ELR (cell line): ENCODE results near the gene SLC28A1.
"Not testable (repeated sequence)": the region's sequence is repeated elsewhere in the genome, so short reads cannot be mapped to it uniquely, and the experiment has no call there.

Source experiments
- DNase-seq: peaks from one replicate; pipeline ENCODE4 v3.0.0-alpha.2; 2015; ENCODE audit warnings: low read depth

The SLC28A1 gene

DNA sequence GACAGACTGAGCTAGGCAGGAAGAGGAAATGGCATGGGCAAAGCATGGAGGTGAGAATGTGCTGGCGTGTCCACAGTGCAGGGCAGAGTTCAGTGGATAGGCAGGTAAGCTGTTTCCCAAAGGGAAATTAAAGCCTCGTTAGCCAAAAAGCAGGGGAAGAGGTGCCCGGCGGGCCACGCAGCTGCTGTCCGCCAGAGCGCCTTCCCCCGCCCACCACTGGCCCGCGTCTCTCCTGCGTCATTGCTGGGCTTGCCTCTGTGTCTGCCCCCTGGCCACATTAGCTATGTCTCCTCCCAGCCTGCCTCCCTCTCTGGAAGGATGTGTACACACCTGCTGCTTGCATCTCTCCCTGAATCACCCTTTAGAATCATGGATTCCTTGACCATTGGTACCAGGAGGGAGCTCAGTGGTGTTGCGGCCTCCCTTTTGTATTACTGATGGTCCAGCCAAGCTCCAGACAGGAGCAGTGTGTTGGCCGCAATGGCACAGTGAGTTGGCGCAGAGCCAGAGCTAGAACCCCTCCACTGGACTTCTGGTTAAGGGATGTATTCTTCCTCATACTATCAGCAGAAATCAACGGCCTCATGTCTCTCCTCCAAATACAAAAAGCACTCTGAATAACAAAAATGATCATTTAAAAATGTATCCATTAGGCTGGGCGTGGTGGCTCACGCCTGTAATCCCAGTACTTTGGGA lies 26.6 kb downstream of the SLC28A1 start:
- DNase-seq: no peak

DNA sequence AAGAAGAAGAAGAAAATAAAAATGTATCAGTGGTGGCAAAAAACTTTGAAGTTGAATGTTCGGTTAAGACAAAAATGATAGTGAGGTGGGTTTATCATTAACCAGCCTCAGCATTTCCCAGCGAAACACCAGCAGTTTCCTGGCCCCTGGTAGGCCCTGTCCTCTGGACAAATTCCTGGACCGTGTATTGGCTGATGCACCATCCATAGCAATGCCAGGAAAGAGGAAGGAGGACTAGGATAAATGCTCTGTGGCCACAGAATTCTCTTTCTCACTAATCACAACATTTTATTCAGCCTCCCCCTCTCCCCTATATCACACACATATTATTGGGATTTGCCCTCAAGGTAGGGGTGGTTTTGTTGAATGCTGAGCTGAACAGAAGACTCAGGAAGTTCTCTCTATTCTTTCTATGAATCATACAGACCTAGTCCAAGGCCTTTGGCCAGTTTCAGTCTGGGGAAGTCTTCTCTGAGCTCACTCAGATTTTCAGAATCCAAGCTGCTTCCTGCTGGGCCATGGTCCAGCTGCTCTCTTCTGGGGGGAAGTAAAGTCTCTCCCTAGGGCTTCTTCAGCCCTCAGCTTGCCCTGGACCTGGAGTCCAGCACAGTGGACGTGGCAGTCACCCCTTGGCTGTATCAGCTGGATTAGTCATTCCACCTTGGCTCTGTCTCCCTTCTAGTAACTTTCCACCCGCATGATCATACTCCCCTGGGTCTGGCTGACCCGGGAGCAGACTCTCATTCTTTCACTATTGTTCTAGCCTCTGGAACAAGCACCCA lies 27.6 kb downstream of the SLC28A1 start:
- peak; percentile 95 for DNase-seq

DNA sequence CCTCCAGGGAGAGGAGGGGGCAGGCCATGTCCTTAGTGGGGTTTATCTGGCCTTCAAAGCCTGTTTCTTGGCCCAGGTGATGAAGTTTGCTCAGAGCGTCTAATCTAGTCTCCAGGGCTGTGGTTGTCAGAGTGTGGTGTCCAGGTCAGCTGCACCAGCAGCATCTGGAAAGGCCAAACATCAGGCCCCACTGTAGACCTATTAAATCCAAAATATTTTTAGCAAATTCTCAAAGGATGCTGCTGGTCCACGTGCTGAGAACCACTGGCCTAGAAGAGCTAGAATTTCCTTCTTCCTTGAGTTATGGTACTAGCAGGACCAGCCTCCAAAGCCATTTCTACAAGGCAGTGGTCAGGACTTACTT lies 28.9 kb downstream of the SLC28A1 start:
- DNase-seq: no peak

DNA sequence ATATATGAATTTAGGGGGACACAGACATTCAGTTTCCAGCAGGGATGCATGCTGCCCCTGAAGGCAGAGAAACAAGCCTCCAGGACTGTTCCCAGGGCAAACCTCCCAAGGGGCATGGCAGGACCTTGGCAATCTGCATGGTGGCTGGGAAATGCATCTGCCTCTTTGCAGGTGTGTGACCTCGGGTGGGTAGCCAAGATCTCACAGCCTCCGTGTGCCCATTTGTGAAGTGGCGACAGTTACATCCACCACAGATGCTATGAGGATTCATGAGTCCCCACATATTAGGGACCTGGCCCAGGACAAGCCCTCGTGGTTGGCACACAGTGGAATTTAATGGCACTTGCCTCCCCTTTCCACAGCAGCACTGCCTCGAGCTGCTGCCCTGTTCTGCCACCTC lies 29.9 kb downstream of the SLC28A1 start:
- no peak for DNase-seq

DNA sequence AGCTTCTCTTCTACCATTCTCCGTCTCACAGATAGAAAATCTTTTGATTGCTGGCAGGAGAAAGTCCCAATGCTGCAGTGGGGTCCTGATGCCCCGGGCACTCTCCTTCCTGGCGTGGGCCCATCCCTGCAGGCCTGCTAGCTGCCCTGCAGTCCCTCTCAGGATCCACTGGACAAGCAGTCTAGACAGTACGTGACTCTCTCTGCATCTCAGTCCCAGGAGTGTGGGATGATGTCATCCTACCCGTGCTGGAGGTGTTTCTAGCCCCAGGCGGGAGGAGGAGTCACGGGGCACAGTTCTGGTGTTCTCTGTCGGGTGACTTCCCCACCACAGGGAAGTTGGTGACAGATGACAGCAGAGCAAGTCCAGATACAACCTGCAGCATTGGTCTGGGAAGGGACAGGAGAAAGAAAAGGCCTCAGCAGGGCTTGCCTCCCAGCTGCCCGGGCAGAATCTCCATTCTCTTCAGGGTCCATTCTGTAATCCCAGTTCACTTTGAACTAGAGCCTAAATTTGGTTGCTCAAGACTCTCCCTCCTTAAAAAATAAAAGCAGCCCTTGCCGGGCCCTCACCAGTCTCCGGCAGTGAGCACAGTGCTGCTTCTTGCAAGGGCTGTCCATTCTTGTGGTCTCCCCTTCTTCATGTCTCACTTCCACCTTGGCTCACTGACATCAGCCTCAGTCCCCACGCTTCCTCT lies 30.6 kb downstream of the SLC28A1 start:
- peak; percentile 91 for DNase-seq

DNA sequence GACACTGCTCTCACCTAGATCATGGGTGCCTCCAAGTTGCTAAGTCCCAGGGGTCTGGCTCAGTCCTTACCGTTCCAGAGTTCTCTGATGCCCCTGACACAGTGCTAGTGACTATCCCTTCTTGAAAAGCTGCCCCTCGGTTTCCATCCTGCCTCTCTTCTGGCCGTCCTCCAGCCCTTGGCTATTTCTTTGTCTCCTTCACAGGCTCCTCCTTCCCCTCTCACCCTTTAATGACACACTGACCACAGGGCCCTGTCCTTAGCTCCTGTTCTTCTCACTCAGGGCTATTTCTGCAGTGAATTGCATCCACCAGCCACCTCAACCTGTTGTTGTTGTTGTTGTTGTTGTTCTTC lies 31.1 kb downstream of the SLC28A1 start:
- DNase-seq: peak; percentile 37

DNA sequence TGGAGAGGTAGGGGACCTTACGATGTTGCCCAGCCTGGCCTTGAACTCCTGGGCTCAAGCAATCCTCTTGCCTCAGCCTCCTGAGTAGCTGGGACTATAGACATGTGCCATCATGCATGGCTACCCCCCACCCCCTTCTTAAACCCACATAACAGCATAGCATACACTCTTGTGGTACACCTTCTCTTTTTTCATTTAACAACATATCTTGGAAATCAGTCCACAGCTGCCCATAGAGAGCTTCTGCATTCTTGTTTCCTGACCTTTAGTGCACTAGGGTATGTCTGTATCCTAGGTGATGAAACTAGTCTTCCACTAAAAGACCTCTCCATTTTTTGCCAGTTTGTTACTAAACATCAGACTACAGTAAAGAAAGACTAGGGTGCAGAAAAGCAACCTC lies 33.0 kb downstream of the SLC28A1 start:
- no peak for DNase-seq

DNA sequence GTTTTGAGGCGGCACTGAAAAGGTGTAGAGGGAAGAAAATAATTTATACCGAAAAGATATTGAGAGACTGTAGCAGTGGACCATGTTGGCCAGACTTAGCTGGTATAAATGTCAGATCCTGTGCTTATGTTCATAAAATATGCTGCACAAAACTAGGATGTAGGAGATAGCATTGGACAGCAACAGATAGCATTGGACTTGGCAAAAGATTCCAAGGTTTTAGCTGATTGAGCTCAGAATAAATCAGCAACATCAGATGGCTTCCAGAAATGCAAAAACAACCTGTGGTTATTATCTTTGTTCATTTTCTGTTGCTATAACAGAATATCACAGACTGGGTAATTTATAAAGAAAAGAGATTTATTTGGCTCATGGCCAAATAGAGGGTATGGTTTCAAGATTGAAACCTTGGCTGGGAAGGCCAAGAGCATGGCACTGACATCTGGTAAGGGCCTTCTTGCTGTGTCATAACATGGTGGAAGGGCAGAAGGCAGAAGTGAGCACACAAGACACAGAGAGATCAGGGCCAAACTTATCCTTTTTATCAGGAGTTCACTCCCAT lies 34.7 kb downstream of the SLC28A1 start:
- no peak for DNase-seq

DNA sequence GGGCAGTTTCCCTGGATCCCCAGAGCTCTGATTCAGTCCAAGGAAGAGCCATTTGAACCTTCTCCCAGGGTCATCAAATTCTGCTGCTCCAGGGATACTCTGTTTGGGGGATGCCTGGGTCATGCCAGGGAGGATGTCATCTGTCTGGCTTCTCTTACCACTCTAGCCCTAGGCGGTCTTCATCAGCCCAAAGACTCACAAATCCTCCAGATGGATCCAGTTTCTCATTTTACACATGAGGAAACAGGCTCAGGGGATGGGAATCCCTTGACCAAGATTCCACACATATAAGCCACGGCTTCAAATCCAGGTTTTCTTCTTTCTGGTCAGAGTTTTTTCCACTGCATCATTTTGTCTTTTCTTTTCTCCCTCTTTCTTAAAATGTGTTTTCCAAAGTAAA lies 36.7 kb downstream of the SLC28A1 start:
- DNase-seq: peak; percentile 13

DNA sequence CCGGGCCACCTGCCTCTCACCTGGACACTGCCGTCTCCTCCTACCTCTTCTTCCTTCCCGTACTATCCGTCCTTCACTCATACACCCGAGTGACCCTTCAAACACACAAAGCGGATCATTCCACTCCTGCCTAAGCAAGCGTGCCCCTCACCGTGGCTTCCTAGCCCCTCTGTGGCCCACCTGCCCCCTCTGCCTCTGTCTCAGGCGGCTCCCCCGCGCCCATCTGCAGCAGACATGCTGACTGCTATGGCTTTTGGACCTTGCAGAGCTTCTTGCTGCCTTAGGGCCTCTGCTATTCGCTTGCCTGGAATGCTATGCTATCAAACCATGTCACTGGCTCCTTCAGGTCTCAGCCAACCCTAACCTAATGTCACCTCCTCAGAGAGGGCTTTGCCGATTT lies 38.1 kb downstream of the SLC28A1 start:
- DNase-seq: no peak

DNA sequence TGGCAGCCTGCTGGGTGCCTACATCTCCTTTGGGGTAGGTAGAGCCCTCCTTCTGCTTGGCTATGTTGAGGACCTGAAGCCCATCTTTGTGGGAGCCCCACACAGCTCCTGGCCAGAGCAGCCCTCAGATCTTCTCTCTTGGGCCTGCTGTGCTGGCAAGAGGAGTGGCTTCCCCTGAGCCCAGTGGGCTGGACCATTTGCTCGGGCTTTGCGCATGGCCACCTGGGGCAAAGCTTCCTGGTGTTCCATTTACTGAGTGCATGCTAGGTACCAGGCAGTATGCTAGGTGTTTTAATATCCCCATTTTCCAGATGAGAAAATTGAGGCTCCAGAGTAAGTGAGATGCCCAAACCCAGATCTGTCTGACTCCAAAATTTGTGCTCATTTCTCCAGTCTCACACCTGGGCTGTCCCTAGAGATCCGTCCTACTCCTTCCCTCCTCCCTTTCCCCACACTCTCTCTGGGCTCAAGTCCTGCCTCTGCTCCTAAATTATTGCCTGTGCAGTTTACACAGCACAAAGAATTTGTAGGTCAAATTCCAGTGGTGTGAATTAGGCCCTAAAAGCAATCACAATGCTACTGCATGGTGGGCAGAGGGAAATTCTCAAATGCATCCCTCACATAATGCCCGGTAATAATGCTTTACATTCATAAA lies 39.7 kb downstream of the SLC28A1 start:
- DNase-seq: no peak

DNA sequence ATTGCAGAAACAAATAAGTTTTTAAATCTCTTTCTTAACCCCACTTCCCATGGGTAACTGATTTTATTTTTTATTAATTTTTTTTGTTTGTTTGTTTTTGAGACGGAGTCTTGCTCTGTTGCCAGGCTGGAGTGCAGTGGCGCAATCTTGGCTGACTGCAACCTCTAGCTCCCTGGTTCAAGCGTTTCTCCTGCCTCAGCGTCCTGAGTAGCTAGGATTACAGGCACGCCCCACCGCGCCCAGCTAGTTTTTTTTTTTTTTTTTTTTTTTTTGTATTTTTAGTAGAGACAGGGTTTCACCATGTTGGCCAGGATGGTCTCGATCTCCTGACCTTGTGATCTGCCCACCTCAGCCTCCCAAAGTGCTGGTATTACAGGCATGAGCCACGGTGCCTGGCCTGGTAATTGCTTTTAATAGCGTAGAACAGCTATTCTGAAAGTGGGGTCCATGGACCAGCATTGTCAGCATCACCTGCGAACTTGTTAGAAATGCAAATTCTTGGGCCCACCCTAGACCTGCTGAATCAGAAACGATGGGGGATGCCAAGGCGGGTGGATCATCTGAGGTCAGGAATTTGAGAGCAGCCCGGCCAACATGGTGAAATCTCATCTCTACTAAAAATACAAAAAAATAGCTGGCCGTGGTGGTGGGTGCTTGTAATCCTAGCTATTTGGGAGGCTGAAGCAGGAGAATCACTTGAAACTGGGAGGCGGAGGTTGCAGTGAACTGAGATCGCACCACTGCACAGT lies 40.5 kb downstream of the SLC28A1 start:
- DNase-seq: not testable (repeated sequence)

DNA sequence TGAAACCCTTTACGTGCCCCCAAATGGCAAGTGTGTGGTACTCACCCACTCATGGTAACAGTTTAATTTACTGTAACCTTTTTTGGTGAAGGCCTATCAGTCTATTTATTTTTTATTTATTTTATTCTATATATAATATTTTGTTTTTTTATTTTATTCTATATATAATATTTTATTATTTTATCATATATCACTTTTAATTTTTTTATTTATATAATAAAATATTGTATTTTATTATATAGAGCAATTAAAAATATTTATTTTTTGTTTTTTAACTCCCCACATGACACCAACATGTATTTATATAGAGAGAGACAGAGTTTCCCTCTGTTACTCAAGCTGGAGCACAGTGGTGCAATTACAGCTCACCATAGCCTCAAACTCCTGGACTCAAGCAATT lies 41.4 kb downstream of the SLC28A1 start:
- DNase-seq: no peak

DNA sequence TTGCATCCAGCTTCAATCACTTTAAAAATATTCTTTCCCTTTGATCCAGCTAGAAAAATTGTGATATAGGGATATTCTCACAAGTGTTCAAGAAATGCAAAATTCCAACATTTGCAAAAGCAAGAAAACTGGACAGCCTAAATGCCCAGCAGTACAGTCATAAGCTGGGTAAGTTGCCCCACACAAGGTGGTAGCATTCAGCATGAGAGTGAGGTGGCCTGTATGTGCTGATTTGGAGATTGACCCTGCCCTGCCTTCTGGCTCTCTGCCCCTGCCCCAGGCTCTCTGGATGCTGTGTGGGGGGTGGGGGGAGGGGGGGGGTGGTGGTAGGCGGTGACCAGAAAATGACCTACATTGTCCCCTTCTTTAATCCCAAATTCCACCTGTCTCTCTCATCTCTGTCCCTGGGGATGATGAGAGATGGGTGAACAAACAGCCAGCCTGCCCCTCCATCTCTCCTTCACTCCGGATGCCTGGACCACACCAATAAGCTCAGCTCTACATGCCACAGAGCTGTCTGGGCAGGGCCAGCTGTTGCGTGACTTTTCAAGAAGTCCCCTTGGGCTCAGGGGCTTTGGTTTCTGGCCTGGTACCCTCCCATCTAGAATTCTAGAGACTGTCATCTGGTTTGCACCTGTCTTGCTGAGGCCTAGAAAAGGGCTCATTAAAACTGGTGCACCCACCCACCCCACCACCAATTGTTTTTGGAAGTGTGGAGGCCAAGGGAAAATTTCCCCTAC lies 42.2 kb downstream of the SLC28A1 start:
- DNase-seq: no peak

DNA sequence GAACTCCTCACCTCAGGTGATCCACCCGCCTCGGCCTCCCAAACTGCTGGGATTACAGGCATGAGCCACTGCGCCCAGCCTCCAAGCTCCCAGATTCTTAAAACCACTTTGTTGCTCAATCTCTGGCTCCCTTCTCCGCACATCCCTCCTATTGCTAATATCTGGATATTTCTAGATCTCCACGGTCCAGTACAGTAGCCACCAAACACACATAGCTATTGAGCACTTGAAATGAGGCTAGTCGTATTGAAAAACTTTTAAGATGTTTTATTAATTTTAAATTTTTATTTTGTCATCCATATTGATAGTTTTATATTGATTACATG lies 44.3 kb downstream of the SLC28A1 start:
- no peak for DNase-seq

DNA sequence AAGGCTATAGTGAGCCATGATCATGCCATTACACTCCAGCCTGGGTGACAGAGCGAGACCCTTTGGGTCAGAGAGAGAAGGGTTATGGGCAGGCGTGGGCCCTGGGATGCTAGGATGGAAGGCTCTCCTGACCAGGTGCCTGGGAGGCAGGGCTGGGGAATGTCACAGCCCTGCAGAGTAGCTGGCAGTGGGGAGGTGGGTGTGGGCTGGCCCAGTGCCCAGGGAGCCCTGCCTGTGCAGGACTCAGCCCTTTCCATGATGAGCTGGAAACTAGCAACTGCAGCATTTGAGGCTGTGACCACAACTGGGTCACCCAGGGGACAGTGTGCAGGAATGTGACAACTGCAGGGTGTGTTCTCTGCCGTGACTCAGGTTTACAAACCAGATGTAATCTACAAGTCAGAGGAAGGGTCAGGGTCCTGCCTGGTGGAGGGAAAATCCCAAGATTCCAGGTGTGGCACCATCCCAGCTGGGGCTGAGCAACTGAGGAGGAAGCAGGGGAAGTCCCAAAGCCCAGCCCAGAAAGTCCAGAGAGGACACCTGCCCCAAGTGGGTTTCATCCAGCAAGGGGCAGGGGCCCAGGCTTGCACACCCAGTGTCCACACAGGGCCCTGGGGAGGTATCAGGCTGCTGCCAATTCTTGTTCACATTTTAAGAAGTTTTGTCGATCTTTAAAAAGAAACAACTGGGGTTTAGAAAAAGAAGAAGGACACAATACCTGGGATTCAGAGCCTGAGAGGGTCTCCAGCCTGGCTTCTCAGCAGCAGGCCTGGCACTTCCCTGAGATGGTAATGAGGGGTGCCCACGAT lies 45.5 kb downstream of the SLC28A1 start:
- peak; percentile 77 for DNase-seq

DNA sequence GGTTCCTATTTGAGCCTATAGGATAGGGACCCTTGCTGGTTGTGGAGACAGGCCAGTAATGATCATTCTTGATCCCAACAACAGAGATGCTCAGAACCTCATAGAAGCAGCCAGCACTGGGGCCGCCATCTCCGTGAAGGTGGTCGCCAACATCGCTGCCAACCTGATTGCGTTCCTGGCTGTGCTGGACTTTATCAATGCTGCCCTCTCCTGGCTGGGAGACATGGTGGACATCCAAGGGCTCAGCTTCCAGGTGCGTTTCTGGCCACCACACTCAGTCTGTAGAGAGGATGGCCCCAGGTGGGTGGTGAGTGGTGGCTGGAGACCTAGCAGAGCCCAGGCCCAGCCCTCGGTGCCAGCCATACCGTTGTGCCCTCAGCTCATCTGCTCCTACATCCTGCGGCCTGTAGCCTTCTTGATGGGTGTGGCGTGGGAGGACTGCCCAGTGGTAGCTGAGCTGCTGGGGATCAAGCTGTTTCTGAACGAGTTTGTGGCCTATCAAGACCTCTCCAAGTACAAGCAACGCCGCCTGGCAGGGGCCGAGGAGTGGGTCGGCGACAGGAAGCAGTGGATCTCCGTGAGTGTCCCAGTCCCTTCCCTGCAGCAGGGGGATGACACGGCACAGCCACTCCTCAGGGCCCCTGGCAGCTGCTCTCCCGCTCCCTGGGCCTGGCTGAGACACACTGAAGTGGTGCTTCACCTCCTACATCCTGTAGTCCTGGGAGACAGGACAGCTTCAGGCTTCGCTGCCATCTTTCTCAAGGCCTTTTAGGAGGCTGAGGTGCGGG lies 50.7 kb downstream of the SLC28A1 start:
- no peak for DNase-seq

DNA sequence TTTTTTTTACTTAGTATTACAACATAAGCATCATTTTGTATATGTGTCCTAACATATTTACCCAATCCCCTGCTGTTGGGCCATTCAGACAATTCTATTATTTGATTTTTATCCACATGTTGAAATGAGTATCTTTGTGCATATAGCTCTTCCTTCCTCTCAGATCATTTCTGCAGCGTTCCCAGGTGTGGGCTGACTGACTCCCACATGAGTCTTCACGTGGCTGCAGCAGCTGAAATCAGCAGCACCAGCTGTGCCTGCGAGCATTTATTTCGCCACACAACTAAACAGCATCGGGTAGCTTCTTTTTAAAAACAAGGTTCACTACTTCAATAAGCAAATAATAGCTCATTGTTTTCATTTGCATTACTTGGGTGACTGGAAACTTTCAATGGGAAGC lies 52.7 kb downstream of the SLC28A1 start:
- no peak for DNase-seq

DNA sequence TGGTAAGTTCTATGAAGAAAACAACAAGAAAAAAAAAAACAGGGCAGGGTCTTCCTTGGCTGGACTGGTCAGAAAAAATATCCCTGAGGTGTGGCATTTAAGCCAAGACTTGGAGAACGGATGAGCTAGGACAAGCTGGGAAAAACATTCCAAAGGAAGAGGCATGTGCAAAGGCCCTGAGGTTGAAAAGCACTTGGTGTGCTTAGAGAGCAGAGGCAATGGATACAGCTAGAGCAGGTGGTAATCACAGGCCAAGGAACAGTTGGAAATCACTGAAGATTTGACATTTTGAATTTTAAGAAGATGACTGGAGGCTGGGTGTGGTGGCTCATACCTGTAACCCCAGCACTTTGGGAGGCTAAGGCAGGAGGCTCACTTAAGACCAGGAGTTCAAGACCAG lies 54.3 kb downstream of the SLC28A1 start:
- no peak for DNase-seq

DNA sequence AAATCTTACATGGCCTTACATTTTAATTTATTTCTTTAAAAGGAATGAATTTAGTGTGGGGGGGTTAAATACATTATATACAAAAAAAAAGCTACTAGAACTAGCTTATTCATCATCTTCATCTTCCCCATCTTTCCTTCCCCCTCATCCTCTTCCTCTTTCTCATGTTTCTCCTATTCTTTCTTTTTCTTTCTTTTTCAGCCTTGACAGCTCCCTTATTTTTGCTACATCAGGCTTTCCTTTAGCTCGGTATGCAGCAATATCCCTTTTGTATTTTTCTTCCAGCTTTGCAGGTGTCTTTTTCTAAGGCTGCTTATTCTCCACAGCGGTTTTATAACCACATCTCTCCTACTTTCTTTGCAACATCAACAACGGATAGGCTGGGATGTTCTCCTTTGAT lies 55.9 kb downstream of the SLC28A1 start:
- DNase-seq: no peak
